ENCODE data around the gene MZT2B. TPM values are rescaled to one million over a fixed set of nuclear protein-coding genes. Genes with fewer than 3 reads are reported as not detected.
A peak's percentile ranks its signal among the peaks of the same experiment; 100 is the strongest.
"Not testable (repeated sequence)": the region's sequence is repeated elsewhere in the genome, so short reads cannot be mapped to it uniquely, and the experiment has no call there.

The MZT2B gene
- total and polyA plus RNA-seq, 9 of the 15 experiments (the other 6 are each of a cell fraction or from before 2014, with no cell fraction given): 5.1 to 435 (median 102) TPM

DNA sequence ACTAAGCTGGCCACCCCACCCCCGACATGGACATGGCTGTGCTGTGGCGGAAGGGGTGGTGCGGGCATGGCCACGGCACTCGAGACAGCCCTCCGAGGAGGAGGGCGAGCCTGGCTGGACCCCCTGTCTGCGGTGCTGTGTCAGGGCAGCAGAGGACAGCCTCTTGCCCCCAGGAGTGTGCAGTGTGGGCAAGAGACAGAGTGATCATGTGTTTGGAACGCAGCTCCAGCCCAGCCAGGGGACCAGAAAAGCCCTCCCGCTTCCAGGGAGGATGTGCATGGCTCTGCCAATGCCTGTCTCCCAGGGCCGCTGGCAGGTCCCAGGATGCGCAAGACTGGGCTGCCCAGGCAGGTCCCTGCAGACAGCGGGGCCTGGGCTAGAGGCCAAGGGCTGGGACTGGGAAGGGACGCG, 43.2 kb upstream of the MZT2B start:
- H3K4me3 ChIP-seq; CTCF ChIA-PET (ENCODE audit: low intra/inter-chr PET ratio); H3K27me3 ChIP-seq (ENCODE audit: control insufficient read depth in 2 of 2, insufficient read depth in 2 of 2, low read length in 2 of 2); H3K9me1 ChIP-seq (ENCODE audit: control insufficient read depth, insufficient read depth, low read length); H3K79me2 ChIP-seq (ENCODE audit: control insufficient read depth, insufficient read depth, low read length); BruUV-seq (replicated peaks); POLR2A ChIA-PET; FAIRE-seq; intact Hi-C loops (cut with micrococcal nuclease); H3K36me3 ChIP-seq (ENCODE audit: control insufficient read depth, insufficient read depth, low read length); H2AFZ ChIP-seq (ENCODE audit: low read depth, low read length); ATAC-seq; H3K9me3 ChIP-seq (replicated peaks; ENCODE audit: control insufficient read depth, insufficient read depth, low read depth, low read length); H3K9ac ChIP-seq (ENCODE audit: insufficient read depth in 1 of 2, low read depth in 2 of 2, low read length in 2 of 2); DNase-seq (ENCODE audit: extremely low read depth in 1 of 4, low spot score in 3 of 4); H3K27ac ChIP-seq (ENCODE audit: extremely low read depth, low read depth, low read length); H4K20me1 ChIP-seq (replicated peaks; ENCODE audit: control insufficient read depth, insufficient read depth, low read length); H3K4me2 ChIP-seq (ENCODE audit: insufficient read depth, low read length): not testable (repeated sequence)
- 64% methylated on average over 7 of the region's 15 CpGs for WGBS (ENCODE audit: insufficient coverage, low coverage, missing lambda C conversion rate)
- TF ChIP-seq POLR2G (IDR thresholded peaks at IDR 0.05; ENCODE audit: low read depth, low read length): 0 out of 2 replicates have a peak, but pooled peaks have one; percentile 13
- in situ Hi-C loops (cut with MboI): loop anchor here (10.0 kb wide), 1 partner anchor 1076 kb away; no protein-coding TSS in a partner anchor
- H3K4me1 ChIP-seq (replicated peaks in 1 of 2; ENCODE audit: control insufficient read depth in 2 of 2, insufficient read depth in 2 of 2, low read length in 2 of 2): peaks cover 0 to 10% of the 10 kb centered on the region in 2 experiments; a peak in 2 of 5 replicates

DNA sequence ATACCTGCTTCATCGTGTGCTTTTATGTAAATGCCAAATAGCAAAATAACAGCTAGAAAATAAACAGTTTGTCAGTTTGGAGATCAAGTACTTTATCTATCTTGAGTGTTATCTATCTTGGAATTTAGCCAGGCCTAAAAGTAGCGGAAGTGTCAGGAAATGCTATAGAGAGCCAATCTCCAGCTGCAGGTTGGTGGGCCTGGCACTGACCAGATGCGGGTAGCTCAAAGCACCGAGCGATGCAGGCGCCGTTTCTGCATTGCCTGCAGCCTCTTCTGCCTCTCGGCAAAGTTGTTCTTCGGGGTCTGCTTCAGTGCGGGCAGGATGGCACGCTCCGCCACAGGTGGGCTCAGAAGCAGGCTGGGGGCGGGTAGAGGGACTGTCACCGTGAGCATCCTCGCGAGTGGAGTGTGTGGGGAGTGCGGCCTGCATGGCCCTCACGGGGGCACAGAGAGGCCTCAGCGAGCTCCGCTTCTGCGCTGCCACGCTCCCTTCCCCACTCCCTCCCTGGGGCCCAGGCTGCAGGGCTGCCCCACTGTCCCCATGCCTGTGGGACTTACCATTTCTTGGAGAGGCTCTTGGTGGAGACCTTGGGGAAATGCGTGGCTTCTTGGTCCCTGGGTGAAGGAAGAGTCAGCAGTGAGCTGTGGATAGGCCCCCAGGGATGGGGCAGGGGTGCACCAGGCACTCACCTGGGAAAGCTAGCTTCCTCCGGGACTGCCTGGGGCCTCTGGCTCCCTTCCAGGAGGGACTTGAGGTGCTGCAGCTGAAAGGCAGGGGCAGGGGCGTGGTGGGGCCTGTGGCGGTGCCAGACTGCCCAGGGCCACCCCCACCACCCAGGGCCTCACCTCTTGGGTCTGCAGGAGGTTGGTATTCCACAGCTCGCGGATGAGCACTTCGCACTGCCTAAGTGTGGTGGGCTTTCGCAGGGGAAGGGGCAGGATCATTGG, 42.5 kb upstream of the MZT2B start:
- intact Hi-C loops (cut with micrococcal nuclease): not testable (repeated sequence)
- in situ Hi-C loops (cut with MboI): loop anchor here (10.0 kb wide), 1 partner anchor 1075 kb away; no protein-coding TSS in a partner anchor
- 0 out of 2 replicates have a peak, but pooled peaks have one; percentile 11 for TF ChIP-seq NFIC (IDR thresholded peaks at IDR 0.05)
- TF ChIP-seq POLR2G (IDR thresholded peaks at IDR 0.05; ENCODE audit: low read depth, low read length): peak; percentile 50

DNA sequence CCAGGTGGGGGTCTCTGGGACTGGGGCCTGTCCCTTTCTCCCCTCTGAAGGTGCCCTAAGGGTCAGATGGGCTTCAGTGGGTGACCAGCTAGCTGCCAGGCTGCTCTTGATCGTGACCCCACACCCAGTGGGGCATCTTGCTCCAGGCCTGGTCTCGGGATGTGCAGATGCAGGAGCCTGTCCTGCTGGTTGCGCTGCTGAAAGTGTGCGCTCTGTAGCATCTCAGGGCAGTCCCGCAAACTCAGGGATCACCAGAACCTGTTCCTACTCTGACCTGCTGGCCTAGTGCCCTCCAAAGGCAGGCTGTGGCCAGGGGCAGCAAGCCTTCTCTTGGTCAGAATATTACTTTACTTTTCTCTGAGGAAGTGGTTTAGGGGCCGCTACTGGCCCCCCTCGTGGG, 41.5 kb upstream of the MZT2B start:
- intact Hi-C loops (cut with micrococcal nuclease); H3K36me3 ChIP-seq (ENCODE audit: control insufficient read depth, insufficient read depth, low read length); in situ Hi-C loops (cut with MboI); H3K4me2 ChIP-seq (ENCODE audit: insufficient read depth, low read length); BruUV-seq (replicated peaks); H3K9me3 ChIP-seq (replicated peaks; ENCODE audit: control insufficient read depth, insufficient read depth, low read depth, low read length); H2AFZ ChIP-seq (ENCODE audit: low read depth, low read length); ATAC-seq; DNase-seq (ENCODE audit: extremely low read depth in 1 of 4, low spot score in 3 of 4); H3K9me1 ChIP-seq (ENCODE audit: control insufficient read depth, insufficient read depth, low read length); CTCF ChIA-PET (ENCODE audit: low intra/inter-chr PET ratio); H3K27ac ChIP-seq (ENCODE audit: extremely low read depth, low read depth, low read length); FAIRE-seq; POLR2A ChIA-PET; H3K79me2 ChIP-seq (ENCODE audit: control insufficient read depth, insufficient read depth, low read length); H3K9ac ChIP-seq (ENCODE audit: insufficient read depth in 1 of 2, low read depth in 2 of 2, low read length in 2 of 2); H3K4me3 ChIP-seq; H4K20me1 ChIP-seq (replicated peaks; ENCODE audit: control insufficient read depth, insufficient read depth, low read length); H3K27me3 ChIP-seq (ENCODE audit: control insufficient read depth in 2 of 2, insufficient read depth in 2 of 2, low read length in 2 of 2): not testable (repeated sequence)
- peaks cover 0 to 21% of the 10 kb centered on the region in 2 experiments; a peak in 2 of 5 replicates for H3K4me1 ChIP-seq (replicated peaks in 1 of 2; ENCODE audit: control insufficient read depth in 2 of 2, insufficient read depth in 2 of 2, low read length in 2 of 2)
- WGBS (ENCODE audit: insufficient coverage, low coverage, missing lambda C conversion rate): 56% methylated on average over 4 of the region's 7 CpGs

More for the DNA sequence above, 42.5 kb upstream of the MZT2B start:
- BruUV-seq (replicated peaks); FAIRE-seq; H2AFZ ChIP-seq (ENCODE audit: low read depth, low read length); ATAC-seq; DNase-seq (ENCODE audit: extremely low read depth in 1 of 4, low spot score in 3 of 4); H4K20me1 ChIP-seq (replicated peaks; ENCODE audit: control insufficient read depth, insufficient read depth, low read length); H3K4me2 ChIP-seq (ENCODE audit: insufficient read depth, low read length); H3K9ac ChIP-seq (ENCODE audit: insufficient read depth in 1 of 2, low read depth in 2 of 2, low read length in 2 of 2); H3K36me3 ChIP-seq (ENCODE audit: control insufficient read depth, insufficient read depth, low read length); H3K27ac ChIP-seq (ENCODE audit: extremely low read depth, low read depth, low read length); H3K27me3 ChIP-seq (ENCODE audit: control insufficient read depth in 2 of 2, insufficient read depth in 2 of 2, low read length in 2 of 2); CTCF ChIA-PET (ENCODE audit: low intra/inter-chr PET ratio); H3K79me2 ChIP-seq (ENCODE audit: control insufficient read depth, insufficient read depth, low read length); H3K9me1 ChIP-seq (ENCODE audit: control insufficient read depth, insufficient read depth, low read length); H3K9me3 ChIP-seq (replicated peaks; ENCODE audit: control insufficient read depth, insufficient read depth, low read depth, low read length); POLR2A ChIA-PET; H3K4me3 ChIP-seq: not testable (repeated sequence)
- WGBS (ENCODE audit: insufficient coverage, low coverage, missing lambda C conversion rate): 46% methylated on average over 22 of the region's 30 CpGs
- peaks cover 0 to 15% of the 10 kb centered on the region in 2 experiments; a peak in 2 of 5 replicates for H3K4me1 ChIP-seq (replicated peaks in 1 of 2; ENCODE audit: control insufficient read depth in 2 of 2, insufficient read depth in 2 of 2, low read length in 2 of 2)

Measured in K562 (cell line).